ENCODE results near the gene ABHD16A. TPM values are rescaled to one million over a fixed set of nuclear protein-coding genes. Genes with fewer than 3 reads are reported as not detected.

Gene ABHD16A
- total and polyA plus RNA-seq, 2 of the 13 experiments (the other 11 are each of a cell fraction or from before 2014, with no cell fraction given): 43.5 to 45.4 TPM

- TF ChIP-seq USF2 (IDR thresholded peaks at IDR 0.05; ENCODE audit: low read depth, low read length): no peak
- TF ChIP-seq USF2 (CRISPR knock-in tag; IDR thresholded peaks at IDR 0.05; ENCODE audit: borderline replicate concordance): no peak
- TF ChIP-seq PHF5A (CRISPR knock-in tag; IDR thresholded peaks at IDR 0.05; ENCODE audit: low read depth, unreplicated experiment): no peak
- no peak for TF ChIP-seq ZFP91 (CRISPR knock-in tag; IDR thresholded peaks at IDR 0.05; ENCODE audit: borderline replicate concordance)
- TF ChIP-seq ZNF556 (CRISPR knock-in tag; IDR thresholded peaks at IDR 0.05; ENCODE audit: borderline replicate concordance): no peak
Observed at GRCh38 chr6:31732029-31732428, 28.9 kb upstream of the ABHD16A start (continued).

GRCh38 chr6:31730631-31731086 is 27.5 kb upstream of the ABHD16A start:
- no peak overlapping the region for H2AFZ ChIP-seq (ENCODE audit: low read length)
- H3K4me1 ChIP-seq (ENCODE audit: insufficient read depth, low read length): peaks cover 57% of the 10 kb centered on the region
- H3K36me3 ChIP-seq (replicated peaks in 1 of 2; ENCODE audit: control insufficient read depth in 1 of 2, insufficient read depth in 2 of 2, low read length in 2 of 2): peaks cover 24 to 42% of the 10 kb centered on the region in 2 experiments
- H3K27me3 ChIP-seq (ENCODE audit: control insufficient read depth in 1 of 2, insufficient read depth in 2 of 2, low read length in 2 of 2): no peaks in the 10 kb centered on the region; a peak in 1 of 5 replicates
- no peak overlapping the region for H3K9ac ChIP-seq (ENCODE audit: insufficient read depth, low read depth, low read length)
- DNase-seq (ENCODE audit: low spot score) (no peak), ATAC-seq (no peak), FAIRE-seq (peak; percentile 21)
- H3K4me2 ChIP-seq (ENCODE audit: low read depth, low read length): 0 out of 2 replicates have a peak overlapping the region, but pooled peaks have one; percentile 86
- CTCF ChIA-PET (ENCODE audit: low intra/inter-chr PET ratio, low total read pairs): interaction anchor here (4.2 kb wide), 1 partner anchor 39 kb away, joined by 74 read pairs; no protein-coding TSS in a partner anchor
- H3K79me2 ChIP-seq (ENCODE audit: insufficient read depth, low read length): peaks cover 27% of the 10 kb centered on the region
- no TSS peak for BruUV-seq (replicated peaks)
- H3K9me3 ChIP-seq (ENCODE audit: low read length): no peaks in the 10 kb centered on the region
- H3K4me3 ChIP-seq (replicated peaks in 1 of 3; ENCODE audit: insufficient read depth in 1 of 3, low read depth in 2 of 3, low read length in 3 of 3): no peak overlapping the region; a peak in 1 of 6 replicates
- WGBS (ENCODE audit: low lambda C conversion rate): over 99% methylated on average over 10 of the region's 11 CpGs
- H3K27ac ChIP-seq (ENCODE audit: extremely low read length, insufficient read depth, low read length): peak overlapping the region; percentile 11
- POLR2A ChIA-PET: interaction anchor here (0.6 to 11.3 kb wide), 18 partner anchors 8 to 221 kb away, joined by 3 to 279 read pairs (median 6); partner anchors contain the start of genes ABHD16A, CLIC1, HSPA1A and HSPA1B
- in situ Hi-C loops (cut with HindIII; ENCODE audit: extremely low pct_ligation_motif_present, low pct_unique_long_range_greater_than_20kb): loop anchor here (5.0 kb wide), 1 partner anchor 37 kb away; no protein-coding TSS in a partner anchor
- intact Hi-C loops (cut with micrococcal nuclease; ENCODE audit: unreplicated experiment): no loop called here
- H4K20me1 ChIP-seq (ENCODE audit: insufficient read depth, low read length): peaks cover 33% of the 10 kb centered on the region; the same call in 1 of the 2 replicates
- TF ChIP-seq ZNF558 (CRISPR knock-in tag; IDR thresholded peaks at IDR 0.05; ENCODE audit: borderline replicate concordance): 0 out of 2 replicates have a peak, but pooled peaks have one; percentile 53
- TF ChIP-seq KLF6 (CRISPR knock-in tag; IDR thresholded peaks at IDR 0.05): no peak
- no peak for TF ChIP-seq SYNCRIP (IDR thresholded peaks at IDR 0.05; ENCODE audit: insufficient read depth, low read depth, low read length)
- no peak for TF ChIP-seq CSRNP2 (CRISPR knock-in tag; conservative IDR thresholded peaks at IDR 0.05; ENCODE audit: low read depth)
- no peak for TF ChIP-seq BCL6 (CRISPR knock-in tag; IDR thresholded peaks at IDR 0.05)
- no peak for TF ChIP-seq TP53 (CRISPR knock-in tag; conservative IDR thresholded peaks at IDR 0.05)
- no peak for TF ChIP-seq ZFP90 (CRISPR knock-in tag; IDR thresholded peaks at IDR 0.05; ENCODE audit: borderline replicate concordance)
- no peak for TF ChIP-seq FOXO1 (CRISPR knock-in tag; IDR thresholded peaks at IDR 0.05)
- TF ChIP-seq PAF1 (CRISPR knock-in tag; IDR thresholded peaks at IDR 0.05): 0 out of 2 replicates have a peak, but pooled peaks have one; percentile 67
- peak; percentile 35 for TF ChIP-seq RBM22 (optimal IDR thresholded peaks at IDR 0.05; ENCODE audit: low read length)
- peak; percentile 38; the same call in 1 of the 2 replicates for TF ChIP-seq ZNF746 (CRISPR knock-in tag; IDR thresholded peaks at IDR 0.05)
- no peak for TF ChIP-seq TMF1 (CRISPR knock-in tag; IDR thresholded peaks at IDR 0.05; ENCODE audit: low read depth)
